Retinal pigment epithelial cell (primary cell): ENCODE measurements around the gene MEGF10.

ENCODE experiments used
- DNase-seq: peaks from one replicate; pipeline ENCODE4 v3.0.0-alpha.2; 2010; ENCODE audit warnings: low read depth
- H3K4me3 ChIP-seq: 2 replicates; pipeline ENCODE4 v1.5.1; 2011; ENCODE audit warnings: mild to moderate bottlenecking, low read length, control low read depth, moderate library complexity
- TF ChIP-seq, protein P1 (sequence below): conservative IDR thresholded peaks from 2 replicates; pipeline ENCODE4 v1.5.1; 2011; ENCODE audit warnings: low read depth, low read length, control low read depth, inconsistent platforms

Gene MEGF10

DNA sequence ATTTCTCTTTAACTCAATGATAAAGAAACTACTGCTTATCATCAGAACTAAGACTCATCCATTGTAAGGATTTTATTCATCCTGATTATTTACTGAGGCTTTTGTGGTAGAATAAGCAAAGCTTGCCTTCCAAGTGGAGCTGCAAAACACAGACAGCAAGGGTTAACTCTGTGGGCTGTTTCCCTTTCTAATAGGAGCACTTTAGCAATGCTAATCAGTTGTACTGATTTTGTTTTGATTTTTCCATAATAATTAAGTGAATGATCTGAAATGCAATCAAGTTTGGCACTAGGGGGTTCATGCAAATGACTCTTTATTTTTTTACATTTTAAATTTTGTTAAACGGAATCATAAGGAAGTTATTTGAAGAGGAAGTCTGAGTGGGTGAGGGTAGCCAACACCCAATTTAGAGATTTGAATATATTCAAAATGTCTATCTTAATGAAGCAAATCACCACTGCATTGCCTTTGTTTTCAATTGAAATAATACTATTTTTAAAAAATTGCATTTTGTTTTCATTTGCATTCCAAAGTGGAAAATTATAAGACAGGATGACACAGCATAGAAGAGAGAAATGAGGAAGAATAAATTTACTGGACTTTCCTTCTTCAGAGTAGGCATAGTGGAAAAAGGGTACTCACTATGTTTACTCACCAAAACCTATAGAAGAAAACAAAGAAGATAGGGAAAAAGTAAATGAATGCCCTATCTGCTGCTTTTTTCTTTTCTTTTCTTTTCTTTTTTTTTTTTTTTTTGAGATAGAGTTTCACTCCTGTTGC, 36.6 kb downstream of the MEGF10 start:
- no peak for DNase-seq
- H3K4me3 ChIP-seq, result no peak overlapping the region
- TF ChIP-seq, protein P1, sequence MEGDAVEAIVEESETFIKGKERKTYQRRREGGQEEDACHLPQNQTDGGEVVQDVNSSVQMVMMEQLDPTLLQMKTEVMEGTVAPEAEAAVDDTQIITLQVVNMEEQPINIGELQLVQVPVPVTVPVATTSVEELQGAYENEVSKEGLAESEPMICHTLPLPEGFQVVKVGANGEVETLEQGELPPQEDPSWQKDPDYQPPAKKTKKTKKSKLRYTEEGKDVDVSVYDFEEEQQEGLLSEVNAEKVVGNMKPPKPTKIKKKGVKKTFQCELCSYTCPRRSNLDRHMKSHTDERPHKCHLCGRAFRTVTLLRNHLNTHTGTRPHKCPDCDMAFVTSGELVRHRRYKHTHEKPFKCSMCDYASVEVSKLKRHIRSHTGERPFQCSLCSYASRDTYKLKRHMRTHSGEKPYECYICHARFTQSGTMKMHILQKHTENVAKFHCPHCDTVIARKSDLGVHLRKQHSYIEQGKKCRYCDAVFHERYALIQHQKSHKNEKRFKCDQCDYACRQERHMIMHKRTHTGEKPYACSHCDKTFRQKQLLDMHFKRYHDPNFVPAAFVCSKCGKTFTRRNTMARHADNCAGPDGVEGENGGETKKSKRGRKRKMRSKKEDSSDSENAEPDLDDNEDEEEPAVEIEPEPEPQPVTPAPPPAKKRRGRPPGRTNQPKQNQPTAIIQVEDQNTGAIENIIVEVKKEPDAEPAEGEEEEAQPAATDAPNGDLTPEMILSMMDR, result no peak

DNA sequence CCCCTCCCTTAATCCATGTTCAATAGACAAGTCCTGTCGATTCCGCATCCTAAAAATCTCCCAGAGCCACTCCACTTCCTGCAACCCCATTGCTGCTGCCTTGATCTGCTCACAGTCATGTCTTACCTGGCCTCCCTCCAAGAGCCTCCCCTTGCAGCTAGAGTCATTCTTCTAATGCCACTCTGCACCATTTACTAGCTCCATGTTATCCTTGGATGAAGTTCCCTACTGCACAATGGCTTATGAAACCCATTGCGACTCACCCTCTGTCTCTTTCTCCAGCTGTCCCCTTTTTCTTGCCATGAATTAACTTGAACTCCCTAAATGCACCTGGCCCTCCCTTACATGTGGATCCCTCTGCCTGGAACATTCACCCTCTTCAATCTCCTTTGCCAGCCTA, 39.5 kb downstream of the MEGF10 start:
- H3K4me3 ChIP-seq, result no peak overlapping the region
- DNase-seq, result no peak
- TF ChIP-seq, protein P1, result no peak

DNA sequence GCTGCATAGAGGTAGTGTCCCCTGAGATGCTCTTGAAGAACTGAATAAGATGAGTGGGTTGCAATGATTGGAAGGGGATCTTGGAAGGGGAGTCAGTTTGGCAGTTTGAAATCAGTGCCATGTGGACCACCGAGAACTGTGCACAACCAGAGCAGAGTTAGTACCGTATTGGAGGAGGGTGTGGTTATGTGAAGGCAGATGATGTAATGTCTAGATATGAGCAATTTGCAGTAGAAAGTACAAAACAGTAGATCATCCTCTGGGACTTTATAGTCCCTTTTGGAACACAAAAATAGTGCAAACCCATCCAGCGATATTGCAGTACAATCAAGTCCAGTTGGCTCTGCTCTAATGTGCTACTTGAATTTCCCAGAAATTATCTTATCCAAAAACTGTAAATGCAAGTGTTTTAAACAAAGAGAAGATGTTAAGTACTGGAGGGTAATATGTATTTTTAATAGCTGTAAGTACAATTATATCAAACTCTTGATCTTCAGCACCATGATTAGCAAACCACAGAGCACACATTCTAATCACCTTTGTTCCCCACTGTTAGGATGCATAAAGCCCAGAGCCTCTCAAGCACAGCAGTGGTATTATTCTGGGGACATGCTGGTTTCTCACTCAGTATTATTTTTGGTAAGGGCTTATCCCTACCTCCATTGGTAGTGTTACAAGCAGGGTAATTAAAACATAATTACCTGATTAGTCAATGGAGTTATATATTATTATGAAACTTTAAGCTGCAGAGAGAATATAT, 41.5 kb downstream of the MEGF10 start:
- no peak overlapping the region for H3K4me3 ChIP-seq
- no peak for DNase-seq
- TF ChIP-seq, protein P1, result no peak

DNA sequence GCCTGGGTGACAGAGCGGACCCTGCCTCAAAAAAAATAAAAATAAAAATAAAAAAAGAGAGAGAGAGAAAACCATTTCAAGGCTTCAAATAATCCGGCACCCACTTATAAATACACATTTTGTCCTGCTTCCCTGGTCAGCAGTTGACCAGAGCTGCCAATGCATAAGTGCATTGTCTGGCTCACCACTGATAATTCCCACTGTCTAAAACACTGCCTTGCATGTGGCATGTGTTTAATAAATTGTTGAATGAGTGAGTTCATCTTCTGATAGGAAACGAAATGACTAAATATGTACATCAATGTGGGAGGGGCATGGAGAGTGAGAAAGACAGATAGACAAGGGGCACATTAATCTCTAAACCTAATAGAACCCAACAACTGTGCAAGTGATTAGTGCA, 42.9 kb downstream of the MEGF10 start:
- no peak overlapping the region for H3K4me3 ChIP-seq
- no peak for DNase-seq
- TF ChIP-seq, protein P1, result no peak

DNA sequence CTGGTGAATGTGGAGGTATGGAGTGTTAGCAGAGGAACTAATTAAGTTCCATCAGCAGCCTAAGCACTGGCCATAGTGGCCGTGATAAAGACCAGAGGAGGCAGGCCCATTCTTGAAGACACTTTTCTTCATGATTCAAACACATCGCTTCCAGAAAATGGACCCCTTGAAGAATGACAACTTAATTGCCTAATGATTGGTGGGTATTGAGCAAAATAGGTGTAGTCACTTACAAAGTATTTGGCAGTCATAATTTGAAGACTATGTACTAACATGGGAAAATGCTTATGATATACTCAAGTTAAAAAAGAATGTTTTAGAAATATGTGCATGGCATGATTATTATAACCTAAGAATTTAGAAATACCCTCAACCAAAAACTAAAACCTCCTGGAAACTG, 44.8 kb downstream of the MEGF10 start:
- no peak for DNase-seq
- TF ChIP-seq, protein P1, result no peak
- no peak overlapping the region for H3K4me3 ChIP-seq

DNA sequence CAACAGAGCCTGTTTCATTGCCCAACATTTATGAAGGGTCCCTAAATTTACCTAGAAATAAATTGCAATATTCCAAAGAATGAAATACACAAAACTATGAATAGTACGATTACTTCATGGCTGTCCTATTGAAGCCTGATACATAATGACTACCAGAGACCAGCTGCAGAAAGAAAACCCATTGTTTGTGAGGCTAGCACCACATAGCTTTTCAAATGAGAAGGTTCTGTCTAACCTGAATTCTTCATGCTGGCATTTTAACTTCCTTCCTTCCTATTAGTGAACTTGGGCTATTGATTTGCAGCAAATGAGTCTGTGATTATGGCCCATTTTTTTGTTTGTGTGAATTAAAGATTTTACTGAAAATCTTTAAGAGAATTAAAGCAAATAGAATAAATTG, 47.3 kb downstream of the MEGF10 start:
- TF ChIP-seq, protein P1, result no peak
- no peak overlapping the region for H3K4me3 ChIP-seq
- DNase-seq, result no peak

DNA sequence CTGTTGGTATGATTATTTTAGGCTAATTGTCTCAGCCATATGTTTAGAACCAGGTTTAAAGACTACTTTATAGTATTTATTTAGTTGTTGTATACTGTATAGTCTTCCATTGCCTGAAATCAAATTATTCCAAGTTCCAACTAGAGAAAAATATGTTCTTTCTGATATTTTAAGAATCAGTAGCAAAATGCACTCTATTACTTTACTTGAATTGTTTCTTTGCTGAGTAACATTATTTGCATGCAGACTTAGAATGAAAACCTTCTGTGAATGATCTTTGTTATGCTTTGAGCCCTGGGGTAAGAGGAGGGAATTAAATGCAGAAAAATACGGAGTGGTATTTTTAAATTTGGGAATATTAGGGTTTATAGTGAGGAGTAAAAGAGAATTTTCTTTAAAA, 47.9 kb downstream of the MEGF10 start:
- no peak for DNase-seq
- no peak overlapping the region for H3K4me3 ChIP-seq
- TF ChIP-seq, protein P1, result no peak
